SHP77 (cell line): ENCODE data around the gene RAB40B.
"Not testable (repeated sequence)": the region's sequence is repeated elsewhere in the genome, so short reads cannot be mapped to it uniquely, and the experiment has no call there.

ENCODE experiments used
- DNase-seq, 2 experiments: peaks; one replicate each; lab custom pipeline; 2025; lab: John Stamatoyannopoulos, UW

RAB40B gene

GRCh38 chr17:82668024-82668630 lies 30.4 kb downstream of the RAB40B start:
- DNase-seq = no peak

DNA sequence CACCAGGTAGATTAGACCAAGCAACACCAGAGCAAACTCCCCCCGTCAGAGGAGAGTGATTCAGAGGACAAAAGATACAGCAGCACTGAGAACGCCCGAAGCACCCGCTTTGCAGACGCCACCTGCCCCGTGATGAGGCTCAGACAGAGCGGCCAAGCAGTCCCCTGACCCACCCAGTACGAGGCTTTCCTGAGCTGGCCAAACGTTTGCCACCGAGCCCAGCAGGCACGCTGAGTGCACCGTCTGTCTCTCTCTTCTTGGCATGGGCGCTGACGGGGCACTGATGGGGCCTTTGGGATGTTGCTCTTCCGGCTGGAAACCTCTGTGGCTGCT lies 30.9 kb downstream of the RAB40B start:
- no peak for DNase-seq

GRCh38 chr17:82666931-82667667 lies 31.4 kb downstream of the RAB40B start:
- DNase-seq = no peak

DNA sequence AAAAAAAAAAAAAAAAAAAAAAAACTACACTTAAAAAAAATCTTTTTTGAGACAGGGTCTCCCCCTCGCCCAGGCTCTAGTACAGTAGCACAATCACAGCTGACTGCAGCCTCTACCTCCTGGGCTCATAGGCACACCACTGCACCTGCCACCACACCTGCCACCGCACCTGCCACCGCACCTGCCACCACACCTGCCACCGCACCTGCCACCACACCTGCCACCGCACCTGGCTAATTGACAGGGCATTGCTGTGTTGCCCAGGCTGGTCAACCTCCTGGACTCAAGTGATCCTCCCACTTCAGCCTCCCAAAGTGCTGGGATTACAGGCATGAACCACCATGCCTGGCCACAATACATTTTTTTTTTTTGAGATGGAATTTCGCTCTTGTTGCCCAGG lies 32.6 kb downstream of the RAB40B start:
- DNase-seq = no peak

DNA sequence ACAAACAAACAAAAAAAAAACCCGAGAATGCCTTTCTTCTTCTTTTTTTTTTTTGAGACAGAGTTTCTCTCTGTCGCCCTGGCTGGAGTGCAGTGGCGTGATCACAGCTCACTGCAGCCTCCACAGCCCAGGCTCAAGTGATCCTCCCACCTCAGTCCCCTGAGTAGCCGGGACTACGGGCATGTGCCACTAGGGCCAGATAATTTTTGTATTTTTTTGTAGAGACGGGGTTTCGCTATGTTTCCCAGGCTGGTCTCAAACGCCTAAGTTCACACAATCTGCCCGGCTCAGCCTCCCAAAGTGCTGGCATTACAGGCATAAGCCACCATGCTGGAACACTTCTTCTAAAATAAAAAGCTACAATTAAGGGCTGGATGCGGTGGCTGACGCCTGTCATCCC lies 33.3 kb downstream of the RAB40B start:
- DNase-seq = no peak

- DNase-seq = no peak
These were observed 33.8 kb downstream of the RAB40B start for GRCh38 chr17:82664701-82665182.

- DNase-seq = no peak
These were observed 34.3 kb downstream of the RAB40B start for GRCh38 chr17:82664276-82664575.

DNA sequence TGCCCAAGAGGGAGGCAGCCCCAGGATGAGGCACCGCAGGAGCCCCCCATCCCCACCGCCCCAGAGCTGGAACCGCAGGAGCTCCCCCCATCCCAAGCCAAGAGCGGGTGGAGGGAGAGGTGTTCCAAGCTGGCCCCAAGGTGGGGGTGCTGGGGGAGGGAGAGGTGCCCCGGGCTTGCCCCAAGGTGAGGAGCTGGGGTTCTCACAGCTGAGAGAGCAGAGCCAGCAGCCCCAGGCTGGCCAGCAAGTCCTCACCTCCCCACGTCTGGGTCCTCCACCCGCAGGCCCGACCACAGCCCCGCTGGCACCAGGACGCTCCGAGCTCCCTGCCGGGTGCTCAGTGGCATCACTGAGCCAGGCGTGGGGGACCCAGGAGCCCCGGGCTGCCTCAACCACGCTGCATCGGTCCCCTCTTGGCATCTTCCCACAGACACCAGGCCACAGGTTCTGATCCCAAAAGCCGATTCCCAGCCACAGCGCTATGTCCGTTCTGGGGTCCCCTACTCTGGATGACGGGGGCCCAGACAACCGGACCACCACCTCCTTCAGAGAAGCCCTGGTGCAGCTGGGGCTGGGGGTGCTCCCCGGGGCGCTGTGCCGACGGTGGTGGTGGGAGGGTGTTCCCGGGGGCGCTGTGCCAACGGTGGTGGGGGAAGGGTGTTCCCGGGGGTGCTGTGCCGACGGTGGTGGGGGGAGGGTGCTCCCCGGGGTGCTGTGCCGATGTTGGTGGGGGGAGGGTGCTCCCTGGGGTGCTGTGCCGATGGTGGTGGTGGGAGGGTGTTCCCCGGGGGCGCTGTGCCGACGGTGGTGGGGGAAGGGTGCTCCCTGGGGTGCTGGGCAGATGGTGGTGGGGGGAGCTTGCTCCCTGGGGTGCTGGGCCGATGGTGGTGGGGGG lies 34.9 kb downstream of the RAB40B start:
- no peak for DNase-seq

- no peak for DNase-seq
These were observed 35.7 kb downstream of the RAB40B start for GRCh38 chr17:82662711-82663261.

DNA sequence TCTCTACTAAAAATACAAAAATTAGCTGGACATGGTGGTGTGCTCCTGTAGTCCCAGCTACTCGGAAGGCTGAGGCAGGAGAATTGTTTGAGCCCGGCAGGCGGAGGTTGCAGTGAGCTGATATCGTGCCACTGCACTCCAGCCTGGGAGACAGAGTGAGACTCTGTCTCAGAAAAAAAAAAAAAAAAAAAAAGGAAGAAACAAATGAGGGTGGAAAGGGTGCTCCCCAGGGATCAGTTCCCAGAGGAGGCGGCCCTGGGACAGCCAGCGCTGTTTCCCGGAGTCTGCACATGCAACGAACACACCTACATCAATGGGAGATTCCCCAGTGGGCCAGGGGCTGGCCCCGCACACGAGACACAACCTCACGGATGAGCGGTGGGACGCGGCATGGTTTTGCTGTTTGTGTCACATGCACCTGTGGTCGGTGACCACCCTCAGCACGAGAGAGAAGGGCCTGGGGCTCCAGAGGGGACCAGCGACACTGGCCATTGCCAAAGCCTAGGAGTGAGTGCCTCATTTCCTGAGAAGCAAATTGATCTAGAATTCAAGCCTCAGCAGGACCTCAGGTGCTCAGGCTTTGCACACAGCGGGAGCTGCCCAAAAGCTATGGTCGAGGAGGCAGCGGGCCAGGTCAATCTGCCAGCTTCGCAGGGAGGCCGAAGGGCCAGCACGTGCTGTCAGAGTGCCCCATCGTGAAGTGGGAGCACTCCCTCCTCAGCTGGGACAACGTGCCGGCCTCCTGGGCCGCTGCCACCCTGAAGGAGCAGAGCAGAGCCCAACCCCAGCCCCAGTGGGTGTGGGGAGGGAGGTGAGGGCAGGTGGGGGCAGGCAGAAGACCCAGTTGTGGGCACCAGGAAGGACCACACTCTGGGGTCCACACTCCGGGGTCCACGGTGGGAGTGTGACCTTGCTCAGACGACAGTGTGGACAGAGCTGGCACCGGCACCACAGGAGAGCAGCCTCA lies 36.5 kb downstream of the RAB40B start:
- no peak for DNase-seq

DNA sequence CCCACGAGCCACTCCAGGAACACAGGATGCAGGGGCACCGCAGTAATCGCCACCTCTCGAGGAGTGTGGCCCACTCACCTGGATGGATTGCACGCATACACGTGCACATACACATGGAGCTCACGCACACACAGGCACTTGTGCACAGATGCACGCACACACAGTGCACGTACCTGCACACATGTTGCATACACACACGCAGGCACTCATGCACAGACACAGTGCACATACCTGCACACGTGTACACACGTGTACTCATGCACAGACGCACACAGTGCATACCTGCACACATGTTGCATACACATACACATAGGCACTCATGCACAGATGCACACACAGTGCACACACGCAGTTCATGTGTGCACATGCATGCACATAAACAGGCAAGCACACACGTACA lies 38.6 kb downstream of the RAB40B start:
- no peak for DNase-seq

GRCh38 chr17:82658796-82659452 lies 39.6 kb downstream of the RAB40B start:
- DNase-seq = no peak

- DNase-seq = no peak
These were observed 40.2 kb downstream of the RAB40B start for GRCh38 chr17:82658331-82658730.

GRCh38 chr17:82657926-82658325 lies 40.6 kb downstream of the RAB40B start:
- no peak for DNase-seq

DNA sequence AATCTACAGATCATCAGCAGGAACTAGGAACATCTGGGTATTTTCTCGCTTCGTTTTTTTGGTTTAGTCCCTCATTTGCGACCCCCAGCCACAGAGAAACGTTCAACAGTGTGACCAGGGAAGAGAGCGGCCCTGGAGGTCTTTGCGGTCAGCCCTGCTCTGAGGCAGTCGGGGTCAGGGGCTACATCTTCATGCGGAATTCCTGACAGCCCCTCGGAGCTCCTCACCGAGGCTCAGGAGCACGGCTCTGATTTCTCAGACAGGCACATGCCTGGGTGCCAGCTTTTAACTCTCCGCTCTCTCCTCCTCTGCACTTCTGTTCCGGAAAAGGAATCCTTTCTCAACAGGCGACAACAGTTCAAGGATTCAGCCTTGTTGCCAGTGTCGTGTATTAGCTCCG lies 42.2 kb downstream of the RAB40B start:
- DNase-seq = no peak

- DNase-seq = no peak
These were observed 43.0 kb downstream of the RAB40B start for GRCh38 chr17:82655523-82655922.

DNA sequence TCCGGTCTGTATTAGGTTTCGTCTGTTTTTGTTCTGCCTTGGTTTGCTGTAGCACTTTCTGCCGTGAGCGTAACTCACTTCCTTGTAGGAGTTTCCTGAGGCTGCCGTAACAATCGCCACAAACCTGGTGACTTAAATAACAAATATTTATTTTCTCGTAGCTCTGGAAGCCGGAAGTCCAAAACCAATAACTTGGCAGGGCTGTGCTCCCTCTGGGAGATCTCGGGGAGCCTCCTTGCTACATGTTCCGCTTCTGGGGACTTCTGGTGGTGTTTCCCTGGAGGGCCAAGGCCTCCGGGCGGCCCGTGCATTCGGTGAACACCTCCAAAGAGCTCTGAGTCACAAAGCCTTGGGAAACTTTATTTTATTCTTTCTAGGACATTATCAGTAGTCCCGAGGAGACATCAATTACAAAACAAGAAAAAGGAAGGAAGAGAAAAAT lies 43.4 kb downstream of the RAB40B start:
- DNase-seq = no peak

DNA sequence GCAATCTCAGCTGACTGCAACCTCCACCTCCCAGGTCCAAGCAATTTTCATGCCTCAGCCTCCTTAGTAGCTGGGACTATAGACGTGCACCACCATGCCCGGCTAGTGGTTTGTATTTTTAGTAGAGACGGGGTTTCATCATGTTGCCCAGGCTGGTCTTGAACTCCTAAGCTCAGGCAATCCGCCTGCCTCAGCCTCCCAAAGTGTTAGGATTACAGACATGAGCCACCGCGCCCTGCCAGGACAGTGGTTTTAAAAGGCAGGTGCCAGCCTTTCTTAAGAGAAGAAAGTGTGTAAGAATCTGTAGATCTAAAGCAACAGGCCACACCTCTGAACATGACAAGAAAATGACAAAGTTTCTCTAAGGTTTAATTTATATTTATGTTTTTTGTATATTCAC lies 43.9 kb downstream of the RAB40B start:
- not testable (repeated sequence) for DNase-seq

- DNase-seq = no peak
These were observed 44.6 kb downstream of the RAB40B start for GRCh38 chr17:82653651-82654528.

DNA sequence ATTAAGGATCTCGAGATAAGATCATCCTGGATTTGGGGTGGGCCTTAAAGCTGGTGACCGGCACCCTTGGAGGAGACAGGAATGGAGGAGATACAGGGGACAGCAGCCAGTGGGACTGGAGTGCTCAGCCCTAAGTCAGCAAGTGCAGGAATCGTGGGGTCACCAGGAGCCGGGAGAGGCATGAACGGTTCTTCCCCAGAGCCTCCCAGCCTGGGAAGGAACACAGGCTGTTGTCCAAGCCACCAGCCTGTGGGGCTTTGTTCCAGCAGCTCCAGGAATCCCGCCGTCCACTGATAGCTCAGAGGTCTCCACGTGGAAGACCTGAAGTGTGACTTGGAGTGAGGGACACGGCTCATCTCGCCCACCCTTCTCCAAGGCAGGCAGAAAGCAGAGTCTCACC lies 47.8 kb downstream of the RAB40B start:
- no peak for DNase-seq
